GM10266 (cell line): ENCODE results near the gene CROCC2.
A peak's percentile ranks its signal among the peaks of the same experiment; 100 is the strongest.

ENCODE experiments used
- DNase-seq: peaks from one replicate; pipeline ENCODE4 v3.0.0; 2012; ENCODE audit errors: extremely low spot score
- CTCF ChIP-seq: IDR thresholded peaks from 2 replicates; pipeline ENCODE4 v1.5.1; 2012; ENCODE audit warnings: mild to moderate bottlenecking, low read depth; ENCODE audit not compliant: control insufficient read depth, insufficient read depth; ENCODE audit errors: missing control alignments

CROCC2 gene

GRCh38 chr2:240988571-240989271, 82.6 kb downstream of the CROCC2 start:
- TF ChIP-seq CTCF: no peak
- no peak for DNase-seq

GRCh38 chr2:240989451-240990265, 83.5 kb downstream of the CROCC2 start:
- TF ChIP-seq CTCF: peak; percentile 33
- DNase-seq: no peak

GRCh38 chr2:240990266-240990529, 84.1 kb downstream of the CROCC2 start:
- DNase-seq: no peak
- no peak for TF ChIP-seq CTCF

- DNase-seq: no peak
- TF ChIP-seq CTCF: no peak
Measured at GRCh38 chr2:240990726-240991377, 84.7 kb downstream of the CROCC2 start.

- no peak for DNase-seq
- no peak for TF ChIP-seq CTCF
Measured at GRCh38 chr2:240991378-240992263, 85.5 kb downstream of the CROCC2 start.

- TF ChIP-seq CTCF: no peak
- no peak for DNase-seq
Measured at GRCh38 chr2:240992572-240993291, 86.6 kb downstream of the CROCC2 start.
